ENCODE data around the gene MAD1L1.

DNA sequence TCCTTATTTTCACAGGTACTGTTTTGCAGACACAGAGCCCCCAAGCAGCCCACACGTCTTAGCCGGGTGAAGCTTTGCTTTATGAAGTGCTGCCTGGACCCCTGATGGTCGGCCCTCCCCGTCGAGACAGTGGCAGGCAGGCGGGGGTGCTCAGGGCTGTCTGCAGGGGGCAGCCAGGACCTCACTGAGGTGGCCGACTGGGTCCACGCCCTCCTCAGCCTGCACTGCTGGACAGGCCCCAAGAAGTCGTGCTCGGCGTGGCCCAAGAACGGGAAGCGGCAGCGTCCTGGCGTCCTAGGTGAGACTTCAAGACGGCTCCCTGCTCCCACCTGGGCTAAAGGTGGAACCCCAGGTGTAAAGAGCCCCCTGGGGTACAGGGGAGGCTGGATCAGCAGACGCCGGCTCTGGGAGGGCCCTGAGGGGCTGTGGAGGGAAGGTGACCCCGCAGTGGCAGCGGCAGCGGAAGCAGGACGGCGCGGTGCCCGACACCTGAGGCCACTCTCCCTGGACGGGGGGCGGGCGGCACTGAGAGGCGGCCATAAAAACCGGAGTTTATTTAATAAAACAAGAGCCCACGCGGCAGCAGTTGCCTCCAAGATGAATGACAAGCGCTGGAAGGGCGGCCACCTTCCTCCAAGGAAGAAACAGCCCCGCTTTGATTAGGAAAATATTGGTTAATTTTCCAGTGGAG, 383.2 kb downstream of the MAD1L1 start:
- no peak for TF ChIP-seq POLR2A (IDR thresholded peaks at IDR 0.05)
- no peak for TF ChIP-seq CTCF (IDR thresholded peaks at IDR 0.05)
